DOHH2 (cell line): ENCODE results near the gene RDH8.

Source experiments
- CTCF ChIP-seq: fragments of 200-600 bp; sonication (generic); IDR thresholded peaks from one replicate; pipeline ENCODE4 v1.5.1; 2014; ENCODE audit warnings: antibody characterized with exemption, mild to moderate bottlenecking, low read depth, low read length; ENCODE audit not compliant: poor library complexity, severe bottlenecking
- EZH2phosphoT487 ChIP-seq: fragments of 200-600 bp; sonication (generic); IDR thresholded peaks from 2 replicates; pipeline ENCODE4 v1.6.1; 2017; ENCODE audit warnings: borderline replicate concordance, mild to moderate bottlenecking, antibody characterized with exemption, low read length, moderate library complexity, mixed read lengths

- no peak for TF ChIP-seq CTCF
- TF ChIP-seq EZH2phosphoT487, result no peak
Measured at GRCh38 chr19:10052602-10053360, 39.5 kb downstream of the RDH8 start.
